Right lung (tissue), 5 donors: ENCODE data around the gene NIPAL1. TPM values are rescaled to one million over a fixed set of nuclear protein-coding genes. Genes with fewer than 3 reads are reported as not detected.

Experiments
- DNase-seq, 2 donors: peaks; one replicate each; pipeline ENCODE4 v3.0.0-alpha.2; 2013
- polyA plus RNA-seq, 5 donors: library from polyadenylated mRNA; unstranded; fragments of 120-200 nt; gene quantifications; one replicate each; pipeline versions ENCODE4 v1.2.1 to v1.2.3, GENCODE V29; 2013; ENCODE audit warnings: inconsistent platforms in 1 of 5, low replicate concordance in 1 of 5; ENCODE audit not compliant: insufficient read length in 5 of 5, insufficient read depth in 1 of 5

The NIPAL1 gene
- polyA plus RNA-seq, 5 donors = 2.9 to 4.0 (median 3.2) TPM

DNA sequence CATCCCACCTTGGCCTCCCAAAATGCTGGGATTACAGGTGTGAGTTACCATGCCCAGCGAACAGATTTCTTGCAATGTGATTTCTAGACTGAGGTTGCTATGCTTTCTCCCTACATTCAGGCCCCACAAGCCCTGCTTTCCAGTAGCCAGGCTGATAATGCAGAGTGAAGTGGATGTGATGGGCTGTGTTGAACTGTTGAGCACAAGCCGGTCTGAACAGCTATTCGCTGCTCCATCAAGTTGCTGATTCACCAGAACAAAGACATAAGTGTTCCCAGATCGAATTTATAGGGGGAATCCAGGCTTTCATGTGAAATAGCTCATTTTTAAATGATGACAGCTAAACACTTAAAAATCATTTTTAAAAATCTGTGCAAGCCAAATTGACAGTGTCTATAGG, 8.0 kb downstream of the NIPAL1 start:
- no peak for DNase-seq

DNA sequence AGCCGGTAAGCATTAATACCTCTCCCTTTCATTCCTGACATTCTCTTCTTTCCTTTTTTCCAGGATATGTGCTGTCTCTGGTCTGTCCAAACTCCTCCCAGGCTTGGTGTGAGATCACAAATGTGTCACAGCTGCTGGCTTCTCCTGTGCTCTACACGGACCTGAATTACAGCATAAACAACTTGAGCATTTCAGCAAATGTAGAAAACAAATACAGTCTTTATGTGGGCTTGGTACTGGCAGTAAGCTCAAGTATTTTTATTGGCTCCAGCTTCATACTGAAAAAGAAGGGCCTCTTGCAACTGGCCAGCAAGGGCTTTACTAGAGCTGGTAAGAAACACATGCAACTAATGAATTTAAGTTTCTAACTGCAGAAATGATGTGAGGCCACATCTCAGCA, 8.4 kb downstream of the NIPAL1 start:
- DNase-seq = no peak

DNA sequence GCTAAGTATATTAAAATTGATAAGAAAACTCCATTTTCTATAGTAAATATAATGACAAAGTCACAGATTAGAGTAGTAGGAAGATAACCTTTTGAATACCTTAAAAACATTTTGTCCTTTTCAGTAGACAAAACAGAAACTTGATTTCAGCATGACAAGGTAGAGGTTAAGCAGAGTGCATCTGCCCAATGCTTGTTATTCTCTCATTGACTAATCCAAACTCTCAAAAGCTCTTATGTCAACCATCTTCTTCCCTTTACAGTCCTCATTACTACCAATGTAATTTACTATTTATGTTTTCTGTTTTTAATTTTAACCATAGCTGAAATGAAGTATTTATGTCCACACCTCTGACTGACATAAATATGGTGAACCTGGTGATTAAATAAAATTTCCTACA, 11.1 kb downstream of the NIPAL1 start:
- no peak for DNase-seq

DNA sequence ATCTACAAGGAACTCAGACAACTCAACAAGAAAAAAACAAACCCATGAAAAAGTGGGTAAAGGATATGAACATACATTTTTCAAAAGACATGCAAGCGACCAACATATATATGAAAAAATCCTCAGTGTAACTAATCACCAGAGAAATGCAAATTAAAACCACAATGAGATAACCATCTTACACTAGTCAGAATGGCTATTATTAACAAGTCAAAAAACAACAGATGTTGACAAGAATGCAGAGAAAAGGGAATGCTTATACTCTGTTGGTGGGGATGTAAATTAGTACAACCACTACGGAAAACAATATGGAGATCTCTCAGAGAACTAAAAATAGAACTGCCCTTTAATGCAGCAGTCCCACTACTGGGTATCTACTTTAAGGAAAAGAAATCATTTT, 12.1 kb downstream of the NIPAL1 start:
- no peak for DNase-seq

DNA sequence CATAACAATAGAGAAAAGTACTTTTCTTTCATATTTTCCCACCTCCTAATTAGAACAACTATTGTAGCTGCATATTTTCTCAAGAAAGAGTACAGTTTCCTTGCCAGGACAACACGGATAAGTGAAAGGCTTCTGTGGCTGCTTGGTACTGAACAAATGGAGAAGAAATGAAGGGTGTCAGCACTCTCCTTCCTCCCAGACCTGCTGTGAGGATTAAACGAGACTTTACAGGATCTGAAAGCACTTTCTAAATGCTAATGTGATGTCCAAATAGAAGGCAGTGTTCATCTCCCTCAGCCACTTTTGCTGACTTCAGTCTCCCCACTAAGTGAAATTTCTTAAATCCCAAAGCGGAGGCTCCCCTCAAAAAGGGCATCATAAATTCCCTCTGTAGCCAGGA, 13.9 kb downstream of the NIPAL1 start:
- no peak for DNase-seq

DNA sequence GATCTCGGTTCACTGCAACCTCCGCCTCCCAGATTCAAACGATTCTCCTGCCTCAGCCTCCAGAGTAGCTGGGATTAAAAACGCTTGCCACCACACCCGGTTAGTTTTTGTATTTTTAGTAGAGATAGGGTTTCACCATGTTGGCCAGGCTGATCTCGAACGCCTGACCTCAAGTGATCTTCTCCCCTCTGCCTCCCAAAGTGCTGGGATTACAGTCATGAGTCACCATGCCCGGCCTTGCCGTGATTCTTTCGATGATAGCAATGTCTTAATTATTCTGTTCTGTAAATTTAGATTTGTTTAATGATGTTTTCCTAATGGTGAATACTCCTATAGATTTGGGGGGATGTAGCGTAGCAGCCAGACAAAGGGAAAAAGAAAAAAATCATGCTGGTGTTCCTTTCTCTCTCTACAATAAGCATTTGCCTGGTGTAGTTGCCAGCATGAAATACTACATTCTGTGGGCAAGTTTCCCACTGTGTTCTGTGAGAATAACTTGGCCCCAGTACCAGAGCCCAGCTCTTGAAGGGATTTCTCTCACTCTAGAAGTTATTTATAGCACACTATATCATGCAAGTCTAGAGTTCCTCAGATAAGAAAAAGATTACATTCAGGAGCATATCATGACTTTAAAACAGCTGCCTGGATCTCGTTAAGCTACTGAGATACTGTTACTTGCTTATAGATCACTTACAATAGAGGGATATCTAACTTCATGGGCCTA, 15.4 kb downstream of the NIPAL1 start:
- peak; percentile 38 to 42 for DNase-seq

DNA sequence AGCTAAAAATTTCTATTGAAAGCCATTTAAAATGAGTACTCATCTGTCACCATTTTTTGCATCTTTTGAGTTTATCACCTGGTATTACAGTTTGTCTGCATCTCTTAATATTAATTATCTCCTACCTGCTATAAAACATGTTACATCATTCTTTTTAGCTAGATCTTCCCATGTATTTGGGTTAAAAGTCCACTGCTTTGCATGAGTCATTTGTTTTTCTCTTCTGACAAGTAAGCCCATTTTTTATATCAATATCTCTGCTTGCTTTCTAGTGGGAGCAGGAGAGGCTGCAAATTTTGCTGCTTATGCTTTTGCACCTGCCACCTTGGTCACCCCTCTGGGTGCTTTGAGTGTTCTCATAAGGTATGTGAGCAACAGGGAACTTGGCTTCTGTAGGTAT, 16.1 kb downstream of the NIPAL1 start:
- DNase-seq = no peak

DNA sequence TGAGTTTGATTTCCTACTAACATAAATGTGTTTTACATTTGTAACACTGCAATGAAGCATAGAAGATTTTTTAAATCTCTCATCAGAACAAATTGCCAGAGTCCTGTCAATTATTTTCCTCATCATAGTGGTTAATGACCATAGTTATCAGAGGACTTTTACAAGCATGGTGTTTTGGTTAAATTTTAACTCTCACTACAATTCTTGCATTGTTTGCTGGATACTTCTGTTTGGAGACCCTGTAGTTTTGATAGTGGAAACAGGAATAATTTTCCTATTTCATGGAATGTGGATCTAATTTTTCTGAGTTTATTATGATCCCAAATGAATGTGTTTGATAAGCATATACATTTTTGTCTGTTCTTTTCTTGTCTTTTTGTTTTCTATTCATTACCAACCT, 16.8 kb downstream of the NIPAL1 start:
- no peak for DNase-seq

DNA sequence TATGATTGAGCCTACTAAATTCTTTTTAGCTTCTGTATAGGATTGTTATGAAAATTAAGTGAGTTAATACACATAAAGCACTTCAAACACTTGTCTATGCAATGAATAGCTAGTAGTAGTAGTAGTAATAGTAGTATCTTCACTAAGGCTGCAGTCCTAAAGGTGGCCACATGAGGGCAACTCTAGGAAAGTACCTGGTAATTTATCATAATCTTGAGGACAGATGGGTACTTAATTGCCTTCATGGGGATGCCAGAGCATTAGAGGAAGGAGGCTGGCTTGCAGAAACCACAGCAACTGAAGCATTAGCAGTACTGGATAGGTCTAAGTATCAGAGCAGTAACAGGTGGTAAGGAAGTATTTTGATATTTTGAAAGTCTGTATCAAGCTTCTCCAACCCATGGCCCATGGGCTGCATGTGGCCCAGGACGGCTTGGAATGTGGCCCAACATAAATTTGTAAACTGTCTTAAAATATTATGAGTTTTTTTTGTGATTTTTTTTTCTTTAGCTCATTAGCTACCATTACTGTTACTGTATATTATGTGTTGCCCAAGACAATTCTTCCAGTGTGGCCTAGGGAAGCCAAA, 17.3 kb downstream of the NIPAL1 start:
- no peak for DNase-seq

DNA sequence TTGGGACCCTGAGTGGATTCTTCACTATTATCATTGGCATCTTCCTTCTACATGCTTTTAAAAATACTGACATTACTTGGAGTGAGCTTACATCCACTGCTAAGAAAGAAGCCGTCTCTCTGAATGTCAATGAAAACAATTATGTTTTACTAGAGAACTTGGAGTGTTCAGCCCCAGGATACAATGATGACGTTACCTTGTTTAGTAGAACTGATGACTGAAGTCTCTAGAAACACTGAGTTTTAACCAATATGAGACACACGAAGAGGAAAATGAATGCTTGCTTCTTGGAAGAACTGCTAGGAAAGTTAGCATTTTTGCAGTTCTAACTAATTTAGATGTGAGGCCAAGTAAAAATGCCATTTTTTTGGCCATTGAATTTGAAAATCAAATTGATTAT, 19.4 kb downstream of the NIPAL1 start:
- no peak for DNase-seq

DNA sequence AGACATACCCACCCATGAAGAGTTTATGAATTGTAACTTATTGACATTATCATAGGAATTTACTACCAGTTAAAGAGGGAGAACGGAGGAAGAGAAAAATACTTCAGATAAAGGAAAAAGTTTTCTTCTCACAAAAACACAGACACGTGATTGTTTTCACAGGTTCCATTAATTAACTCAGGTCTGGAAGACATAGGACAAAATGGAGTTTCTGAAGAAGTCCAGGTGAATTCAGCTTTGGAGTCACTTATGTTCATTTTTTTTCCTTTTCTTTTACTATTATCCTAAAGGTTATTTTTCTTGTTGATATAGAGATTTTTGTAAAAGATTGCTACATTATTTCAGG, 20.5 kb downstream of the NIPAL1 start:
- no peak for DNase-seq

DNA sequence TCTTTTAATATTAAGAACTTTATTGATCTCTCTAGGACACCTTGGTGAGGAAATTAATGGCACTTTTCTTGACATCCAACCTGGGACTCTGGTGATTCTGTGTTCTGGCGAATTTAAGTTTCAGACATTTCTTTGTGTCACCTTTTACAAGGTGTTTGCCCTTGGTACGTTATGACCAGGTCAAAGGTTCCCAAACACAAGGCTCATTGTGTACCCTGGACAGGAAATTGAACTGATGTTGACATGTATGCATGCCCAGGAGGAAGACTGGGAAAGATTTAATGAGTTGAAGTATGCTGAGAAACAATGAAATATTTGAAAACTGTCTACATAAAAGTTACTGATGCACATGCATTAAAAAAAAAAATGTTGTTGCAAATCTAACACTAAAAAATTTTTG, 22.1 kb downstream of the NIPAL1 start:
- no peak for DNase-seq

DNA sequence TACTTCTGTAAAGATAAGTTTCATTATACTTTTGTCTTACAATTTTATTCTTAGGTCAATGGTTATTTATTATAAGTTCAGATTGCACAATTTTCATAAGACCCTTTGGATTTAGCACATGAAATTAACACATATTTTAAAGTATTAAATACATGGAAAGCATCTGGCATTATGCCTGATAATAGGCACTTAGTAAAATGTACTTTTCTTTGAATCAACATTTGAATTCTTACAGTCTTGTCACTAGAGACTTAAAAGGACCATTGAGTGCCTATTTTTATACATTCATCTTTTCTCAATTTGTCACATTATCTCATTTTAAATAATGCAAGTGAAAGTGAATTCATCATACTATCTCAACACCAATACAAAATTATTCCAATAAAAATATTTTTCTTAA, 23.0 kb downstream of the NIPAL1 start:
- no peak for DNase-seq

DNA sequence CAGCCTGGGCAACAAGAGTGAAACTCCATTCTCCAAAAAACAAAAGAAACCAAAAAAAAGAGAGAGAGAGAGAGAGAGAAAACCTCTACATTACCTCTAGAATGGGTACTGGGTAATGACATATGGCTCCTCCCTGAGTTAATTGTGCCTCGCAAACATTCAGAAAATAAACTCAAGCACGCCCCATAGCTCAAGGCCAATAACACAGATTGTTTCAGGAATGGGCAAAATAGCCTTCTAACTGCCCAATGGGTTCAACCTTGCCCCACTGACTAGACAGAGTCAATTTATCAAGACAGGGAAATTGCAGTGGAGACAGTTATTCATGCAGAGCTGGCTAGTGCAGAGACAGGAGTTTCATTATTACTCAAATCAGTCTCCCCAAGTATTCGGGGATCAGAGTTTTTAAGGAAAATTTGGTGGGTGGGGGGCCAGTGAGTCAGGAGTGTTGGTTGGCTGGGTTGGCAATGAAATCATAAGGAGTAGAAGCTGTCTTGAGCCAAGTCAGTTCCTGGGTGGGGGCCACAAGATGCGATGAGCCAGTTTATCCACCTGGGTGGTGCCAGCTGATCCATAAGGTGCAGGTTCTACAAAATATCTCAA, 25.1 kb downstream of the NIPAL1 start:
- no peak for DNase-seq

DNA sequence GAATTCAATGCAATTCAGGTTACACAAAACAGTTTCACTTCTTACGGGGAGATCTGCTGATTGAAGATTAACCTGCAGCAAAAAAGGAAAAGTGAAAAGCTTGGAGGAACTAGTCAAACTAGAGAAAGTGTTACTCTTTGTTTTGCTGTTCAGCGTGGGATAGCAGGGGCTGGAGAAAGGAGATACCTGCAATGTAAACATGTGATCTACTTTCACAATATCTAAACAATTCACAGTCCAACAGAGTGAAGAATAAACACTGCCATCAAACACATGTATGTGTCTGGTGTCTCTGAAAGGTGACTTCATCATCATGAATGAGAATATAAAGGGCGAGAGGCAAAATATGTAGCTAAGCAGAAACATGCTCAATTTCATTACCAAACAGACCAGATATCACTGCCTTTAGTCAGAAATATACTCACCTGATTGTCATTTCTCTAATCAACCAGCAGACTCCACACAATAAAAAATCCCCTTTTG, 26.4 kb downstream of the NIPAL1 start:
- DNase-seq = no peak

DNA sequence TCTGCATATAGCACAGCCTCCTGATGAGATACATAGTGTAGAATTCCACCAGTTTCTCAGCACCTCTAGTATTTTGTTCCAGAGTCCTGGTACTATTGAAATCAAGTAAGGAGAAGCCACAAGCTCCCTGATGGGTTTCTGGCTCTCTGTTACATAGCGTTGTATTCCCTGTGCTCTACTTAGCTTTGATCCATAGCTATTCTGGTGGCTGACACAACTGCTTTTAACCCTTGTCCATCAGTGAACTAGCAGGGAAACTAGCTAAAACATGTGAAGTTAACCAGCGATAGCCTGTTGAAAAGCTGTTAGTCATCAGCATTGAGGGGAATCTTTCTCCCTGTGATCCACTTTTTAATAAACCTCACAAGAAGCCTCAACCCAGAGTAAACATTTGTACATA, 26.9 kb downstream of the NIPAL1 start:
- DNase-seq = no peak

DNA sequence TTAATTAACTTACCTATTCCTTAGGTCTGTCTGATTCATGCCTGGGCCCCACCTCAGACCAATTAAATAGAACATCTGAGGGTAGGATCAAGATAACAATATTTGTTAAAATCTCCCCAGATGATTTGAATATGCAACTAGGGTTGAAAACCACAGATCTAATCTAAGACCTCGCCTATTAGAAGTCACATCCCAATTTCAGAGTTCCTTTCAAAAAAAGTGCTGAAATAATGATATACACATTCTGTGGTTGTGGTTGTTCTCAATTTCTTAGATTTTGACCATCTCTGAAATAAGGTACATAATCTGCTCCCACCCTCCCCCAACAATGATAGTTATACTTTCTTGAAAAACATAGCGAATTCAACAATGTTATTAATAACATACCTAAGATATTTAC, 27.7 kb downstream of the NIPAL1 start:
- no peak for DNase-seq

DNA sequence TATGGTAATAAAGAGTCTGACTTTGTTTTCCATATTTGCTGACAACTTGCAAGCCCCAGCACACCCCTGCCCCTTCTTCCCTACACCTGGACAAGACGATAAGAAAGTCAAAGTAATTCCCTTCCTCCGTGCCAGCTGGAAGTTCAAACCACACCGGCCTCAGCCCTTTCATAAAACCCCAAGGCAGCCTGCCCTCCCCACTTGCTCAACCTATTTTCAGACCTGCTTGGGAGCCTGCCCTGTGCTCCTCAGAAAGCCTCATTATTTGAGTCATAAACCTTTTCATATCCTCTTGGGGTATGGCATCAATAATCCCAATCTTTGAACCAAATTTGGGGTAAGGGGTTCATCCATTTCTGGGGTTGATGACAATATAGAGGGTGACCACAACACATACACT, 29.5 kb downstream of the NIPAL1 start:
- DNase-seq = no peak

DNA sequence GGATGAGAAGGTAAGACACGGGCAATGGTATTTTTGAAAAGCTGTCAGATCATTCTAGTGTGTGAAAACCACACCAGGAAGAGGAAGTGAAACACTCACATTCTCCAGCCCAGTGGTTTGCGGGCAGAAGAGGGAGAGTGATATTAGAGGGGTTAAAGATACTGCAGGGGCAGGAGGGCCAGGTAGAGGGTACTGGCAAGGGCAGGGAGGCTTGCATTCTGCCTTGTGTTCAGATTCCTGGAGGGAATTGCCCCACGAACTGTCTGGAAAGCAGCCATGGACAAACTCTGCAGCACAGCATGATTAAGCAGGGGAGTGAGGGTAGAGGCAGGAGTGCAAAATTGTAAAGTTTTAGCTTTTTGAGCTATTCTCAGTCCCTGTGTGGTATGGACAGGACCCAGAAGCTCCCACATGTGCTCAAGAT, 30.9 kb downstream of the NIPAL1 start:
- no peak for DNase-seq

DNA sequence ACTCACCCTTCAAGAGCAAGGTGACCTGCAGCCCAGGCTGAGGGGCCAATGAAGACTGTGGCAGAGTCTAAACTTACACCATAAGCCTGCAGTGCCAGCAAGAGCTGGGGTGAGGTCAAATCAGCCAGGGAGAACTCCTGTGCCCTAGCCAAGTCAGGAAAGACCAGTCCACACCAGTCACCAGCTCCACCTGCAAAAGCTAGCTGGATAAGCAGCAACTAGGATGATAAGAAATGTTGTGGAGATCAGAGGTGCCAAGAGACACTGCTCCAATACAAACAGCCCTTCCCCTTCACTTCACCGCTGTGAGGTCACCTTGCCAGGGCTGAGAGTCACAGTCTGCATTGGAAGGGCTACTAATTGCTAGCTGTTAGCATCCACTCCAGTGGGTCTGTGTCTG, 31.3 kb downstream of the NIPAL1 start:
- DNase-seq = no peak

DNA sequence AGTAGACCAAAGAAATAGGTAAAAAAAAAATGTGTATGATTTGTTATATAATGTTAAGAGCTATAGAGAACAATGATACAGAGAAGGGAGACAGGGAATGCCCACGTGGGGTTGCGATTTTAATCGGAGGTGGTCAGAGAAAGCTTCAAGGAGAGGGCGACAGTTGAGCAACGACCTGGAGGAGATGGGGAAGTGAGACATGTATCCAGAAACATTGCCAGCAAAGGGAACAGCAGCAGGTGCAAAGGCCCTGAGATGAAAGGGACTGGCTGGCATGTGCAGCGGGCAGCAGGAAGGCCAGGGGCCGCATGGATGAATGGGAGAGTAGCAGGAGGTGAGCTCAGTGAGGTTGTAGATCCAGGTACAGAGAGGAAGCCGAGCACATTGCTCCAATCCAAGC, 32.9 kb downstream of the NIPAL1 start:
- DNase-seq = no peak

DNA sequence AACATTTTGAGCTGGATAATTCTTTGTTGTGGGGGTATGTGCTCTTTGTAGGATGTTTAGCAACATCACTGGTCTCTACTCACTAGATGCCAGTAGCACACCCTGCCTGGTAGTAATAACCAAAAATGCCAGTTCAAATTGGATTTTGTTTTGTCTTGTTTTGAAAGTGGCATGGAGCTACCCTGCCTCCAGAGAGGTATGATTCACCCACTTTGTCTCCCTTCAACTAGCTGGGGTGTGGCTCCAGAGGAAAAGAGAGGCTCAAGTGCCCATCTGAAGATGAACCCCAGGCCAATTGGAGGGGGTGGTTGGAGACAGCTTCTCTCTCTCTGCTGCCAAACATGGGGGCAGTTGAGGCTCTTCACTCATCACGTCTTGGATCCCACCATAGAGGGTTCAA, 34.5 kb downstream of the NIPAL1 start:
- no peak for DNase-seq
